NCI-H2227 (cell line): ENCODE measurements around the gene TWNK.

ENCODE experiments used
- DNase-seq: peaks from one replicate; lab custom pipeline; 2025; ENCODE audit not compliant: unreplicated experiment; lab: John Stamatoyannopoulos, UW

TWNK gene

GRCh38 chr10:100996678-100997359 lies 9.5 kb downstream of the TWNK start:
- peak; percentile 39 for DNase-seq

GRCh38 chr10:100997360-100998182 lies 10.2 kb downstream of the TWNK start:
- DNase-seq = peak; percentile 77

GRCh38 chr10:100998183-100998990 lies 11.0 kb downstream of the TWNK start:
- peak; percentile 82 for DNase-seq

GRCh38 chr10:100998991-100999741 lies 11.8 kb downstream of the TWNK start:
- DNase-seq = peak; percentile 83

DNA sequence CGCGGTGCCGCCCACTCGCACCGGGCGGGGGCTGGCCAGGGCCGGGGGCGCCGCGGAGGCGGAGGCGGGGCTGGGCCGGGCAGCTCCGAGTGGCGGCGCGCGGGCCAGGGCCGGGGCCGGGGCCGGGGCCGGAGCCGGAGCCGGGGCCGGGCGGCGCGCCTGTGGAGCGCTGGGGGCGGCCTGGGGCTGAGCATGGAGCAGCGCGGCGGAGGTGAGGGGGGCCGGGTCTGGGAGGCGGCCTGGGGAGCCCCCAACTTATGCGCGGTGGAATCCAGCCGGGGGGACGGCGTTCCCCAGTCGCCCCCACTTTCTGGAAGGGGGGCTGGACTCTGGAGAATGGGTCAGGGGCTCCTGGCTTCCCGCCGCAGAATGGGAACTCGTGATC lies 12.4 kb downstream of the TWNK start, which contains the start of gene LZTS2:
TSS of gene LZTS2 (plus strand) at position 67 of the 385 bp plus-strand sequence. CDS start 2,731 bp downstream, outside the sequence.
- DNase-seq = no peak

GRCh38 chr10:101000127-101000914 lies 13.0 kb downstream of the TWNK start:
- DNase-seq = peak; percentile 29

DNA sequence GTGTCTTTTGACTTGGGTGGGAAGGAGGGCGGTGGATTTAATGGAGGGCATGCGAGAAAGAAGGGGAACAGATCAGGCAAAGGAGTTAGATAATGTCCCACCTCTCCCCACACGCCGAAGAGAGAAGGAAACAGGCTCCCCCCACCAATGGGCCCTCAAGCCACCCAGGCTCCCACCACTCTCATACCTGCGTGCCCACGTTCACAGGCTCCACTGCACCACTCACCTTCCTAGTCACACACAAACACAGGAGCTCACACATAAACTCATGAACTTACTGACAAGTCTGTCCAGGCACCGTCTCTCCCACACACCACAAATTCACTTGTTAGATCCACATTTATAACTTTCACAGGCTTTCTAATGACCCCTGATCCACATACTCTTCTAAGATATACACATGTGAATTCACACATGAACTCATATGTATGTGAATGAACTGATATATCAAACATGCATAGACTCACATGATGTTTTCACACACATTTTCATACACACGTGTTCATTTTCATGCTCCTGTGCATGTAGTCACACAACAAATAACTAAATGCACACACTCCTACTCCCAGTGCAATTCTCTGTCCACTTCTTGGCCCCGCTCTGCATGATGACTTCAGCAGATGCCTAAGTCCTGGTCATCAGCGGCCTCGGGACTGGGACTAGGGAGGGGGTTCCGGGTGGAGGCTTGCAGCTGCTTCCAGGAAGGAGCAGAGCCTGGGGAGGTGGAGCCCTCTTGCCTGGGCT lies 13.7 kb downstream of the TWNK start:
- peak; percentile 32 for DNase-seq

DNA sequence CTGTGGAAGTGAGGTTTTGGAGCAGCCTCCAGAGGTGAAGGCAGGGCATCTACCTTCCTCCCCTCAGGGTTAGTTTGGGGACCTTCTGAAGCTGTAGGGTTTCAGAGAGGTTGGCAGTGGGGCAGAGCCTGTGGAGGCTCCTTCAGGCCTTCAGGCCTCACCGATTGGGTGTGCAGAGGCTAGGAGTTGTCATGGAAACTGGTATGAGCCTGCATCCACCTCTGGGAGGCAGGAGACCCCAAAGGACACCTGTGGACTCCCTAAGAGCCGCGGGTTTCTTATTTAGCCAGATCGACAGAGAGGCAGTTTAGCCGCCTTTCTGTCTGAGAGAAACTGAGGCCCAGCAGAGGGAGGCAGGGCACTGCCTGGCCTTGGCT lies 14.3 kb downstream of the TWNK start:
- DNase-seq = peak; percentile 32

GRCh38 chr10:101002456-101002855 lies 15.1 kb downstream of the TWNK start:
- DNase-seq = no peak

- DNase-seq = no peak
Observed at GRCh38 chr10:101003639-101004206, 16.4 kb downstream of the TWNK start.

- no peak for DNase-seq
Observed at GRCh38 chr10:101005361-101005760, 18.0 kb downstream of the TWNK start.

DNA sequence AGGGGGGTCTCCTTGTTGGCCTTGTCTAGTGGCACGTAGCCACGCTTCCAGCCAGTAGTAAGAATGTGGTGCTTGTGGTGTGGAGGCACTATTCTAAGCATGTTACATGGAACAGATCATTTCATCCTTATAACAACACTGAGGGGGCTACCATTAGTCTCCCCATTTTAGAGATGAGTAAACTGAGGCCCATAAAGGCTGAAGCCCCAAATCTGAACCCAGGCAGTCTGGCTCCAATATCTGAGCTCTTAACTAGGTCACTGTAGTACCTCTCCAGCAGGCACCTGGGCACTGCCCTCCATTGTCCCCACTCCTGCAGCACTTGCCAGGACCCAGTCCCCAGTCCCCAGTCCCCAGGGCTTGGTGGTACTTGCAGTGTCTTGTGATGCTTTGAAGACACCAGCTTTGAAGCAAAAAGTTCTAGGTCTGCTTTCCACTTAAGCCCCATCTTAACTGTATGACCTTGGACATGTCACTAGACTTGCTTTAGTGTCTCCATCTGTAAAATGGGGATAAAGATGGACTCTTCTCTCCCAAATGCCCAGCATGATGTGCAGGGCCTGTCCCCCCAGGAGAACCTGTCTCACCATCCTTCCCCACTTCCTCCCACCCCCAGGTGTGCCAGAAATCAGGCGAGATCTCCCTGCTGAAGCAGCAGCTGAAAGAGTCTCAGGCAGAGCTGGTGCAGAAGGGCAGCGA lies 18.7 kb downstream of the TWNK start:
- no peak for DNase-seq

GRCh38 chr10:101006593-101007098 lies 19.3 kb downstream of the TWNK start:
- no peak for DNase-seq

DNA sequence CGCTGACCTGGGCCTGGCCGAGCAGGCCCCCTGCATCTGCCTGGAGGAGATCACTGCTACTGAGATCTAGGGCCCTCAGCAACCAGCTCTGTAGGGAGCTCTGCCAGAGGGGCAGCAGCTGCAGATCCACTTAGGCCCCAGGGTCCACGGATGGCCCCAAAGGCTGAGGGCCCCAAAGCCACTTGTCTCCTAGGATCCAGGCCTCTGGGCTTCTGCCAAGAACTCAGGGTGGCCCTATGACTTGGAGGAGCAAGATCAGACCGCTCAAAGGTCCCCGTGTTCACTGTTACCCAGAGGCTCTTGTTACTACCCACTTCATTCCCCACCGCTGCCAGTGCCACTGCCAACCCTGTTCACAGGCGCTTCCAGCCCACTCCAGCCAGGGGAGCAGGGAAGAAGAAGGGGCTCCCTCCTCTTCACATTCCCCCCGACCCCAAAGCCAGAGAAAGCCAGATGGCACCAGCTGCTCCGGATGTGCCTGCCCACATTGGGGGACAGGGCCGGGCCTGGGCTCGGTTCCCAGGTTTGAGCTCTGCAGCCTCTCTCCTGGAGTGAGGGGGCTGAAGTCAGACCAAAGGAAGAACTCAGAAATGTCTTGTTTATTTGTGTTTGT lies 19.9 kb downstream of the TWNK start:
- DNase-seq = no peak

GRCh38 chr10:101007915-101008822 lies 20.8 kb downstream of the TWNK start:
- no peak for DNase-seq

DNA sequence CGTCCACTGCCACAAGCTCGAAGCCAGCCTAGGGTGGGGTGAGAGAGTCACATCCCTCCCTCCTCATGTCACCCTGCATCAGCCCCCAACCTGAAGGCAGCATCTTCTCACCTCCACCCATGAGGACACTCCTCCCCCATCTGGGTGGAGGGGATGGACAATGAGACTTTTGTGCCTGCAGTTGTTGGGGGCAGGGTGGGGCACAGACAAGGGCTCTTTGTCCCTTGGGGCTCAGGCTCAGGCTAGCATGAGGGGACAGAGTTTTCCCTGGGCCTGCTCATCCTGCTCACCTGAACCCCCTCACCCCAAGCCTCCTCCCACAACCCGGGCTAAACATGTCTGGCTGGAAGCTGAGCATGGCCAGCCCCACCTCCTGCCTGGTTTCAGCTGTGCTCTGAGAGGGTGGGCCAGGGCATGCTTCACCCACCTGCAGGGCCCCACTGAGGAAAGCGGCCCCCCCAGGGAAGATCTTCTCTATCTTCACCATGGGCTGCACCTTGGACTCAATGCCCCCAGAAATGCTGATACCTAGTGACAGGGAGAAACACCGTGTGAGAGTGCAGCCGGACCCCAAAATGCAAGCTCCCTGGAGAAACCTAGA lies 21.6 kb downstream of the TWNK start:
- DNase-seq = no peak
